Measurements from ENCODE around the gene LARP1.
A peak's percentile ranks its signal among the peaks of the same experiment; 100 is the strongest.

LARP1 gene

GRCh38 chr5:154788212-154788611, 33.0 kb downstream of the LARP1 start:
- H3K9me3 Mint-ChIP-seq, result no peaks in the 10 kb centered on the region
- H3K4me1 Mint-ChIP-seq, result peaks cover 64% of the 10 kb centered on the region
- DNase-seq (no peak), ATAC-seq (no peak)
- peak overlapping the region; percentile 94 to 96 for H3K27ac Mint-ChIP-seq
- peak overlapping the region in 1 of 2 donors; percentile 11 for H3K4me3 Mint-ChIP-seq
- no peaks in the 10 kb centered on the region for H3K27me3 Mint-ChIP-seq

- Mint-ChIP-seq H3K9me3 (no peaks in the 10 kb centered on the region), H3K4me1 (peaks cover 36% of the 10 kb centered on the region), H3K4me3 (no peak overlapping the region), H3K27ac (no peak overlapping the region), H3K27me3 (no peaks in the 10 kb centered on the region)
- DNase-seq (no peak), ATAC-seq (no peak)
Measured at GRCh38 chr5:154791535-154791934, 36.4 kb downstream of the LARP1 start.

GRCh38 chr5:154793599-154794524, 38.7 kb downstream of the LARP1 start:
- Mint-ChIP-seq H3K4me3 (no peak overlapping the region), H3K9me3 (no peaks in the 10 kb centered on the region), H3K4me1 (peaks cover 27% of the 10 kb centered on the region), H3K27me3 (no peaks in the 10 kb centered on the region), H3K27ac (peak overlapping the region in 1 of 2 donors; percentile 20)
- DNase-seq, result no peak
- ATAC-seq, result peak; percentile 43

GRCh38 chr5:154794525-154795234, 39.5 kb downstream of the LARP1 start:
- ATAC-seq, result no peak
- Mint-ChIP-seq H3K9me3 (no peaks in the 10 kb centered on the region), H3K27ac (no peak overlapping the region), H3K4me1 (peaks cover 35% of the 10 kb centered on the region), H3K4me3 (no peak overlapping the region), H3K27me3 (no peaks in the 10 kb centered on the region)
- DNase-seq, result no peak

GRCh38 chr5:154795235-154795596, 40.0 kb downstream of the LARP1 start:
- no peak overlapping the region for H3K4me3 Mint-ChIP-seq
- H3K4me1 Mint-ChIP-seq, result peaks cover 36% of the 10 kb centered on the region
- no peaks in the 10 kb centered on the region for H3K9me3 Mint-ChIP-seq
- DNase-seq (no peak), ATAC-seq (no peak)
- no peak overlapping the region for H3K27ac Mint-ChIP-seq
- no peaks in the 10 kb centered on the region for H3K27me3 Mint-ChIP-seq

- Mint-ChIP-seq H3K4me3 (no peak overlapping the region), H3K27ac (no peak overlapping the region), H3K4me1 (peaks cover 34% of the 10 kb centered on the region), H3K9me3 (no peaks in the 10 kb centered on the region), H3K27me3 (no peaks in the 10 kb centered on the region)
- ATAC-seq (no peak), DNase-seq (no peak)
Measured at GRCh38 chr5:154797762-154798161, 42.6 kb downstream of the LARP1 start.

- Mint-ChIP-seq H3K27ac (no peak overlapping the region), H3K27me3 (no peaks in the 10 kb centered on the region), H3K4me3 (no peak overlapping the region), H3K4me1 (peaks cover 34% of the 10 kb centered on the region), H3K9me3 (no peaks in the 10 kb centered on the region)
- ATAC-seq, result no peak
- no peak for DNase-seq
Measured at GRCh38 chr5:154800582-154800981, 45.4 kb downstream of the LARP1 start.

- DNase-seq, result no peak
- H3K9me3 Mint-ChIP-seq, result no peaks in the 10 kb centered on the region
- H3K4me3 Mint-ChIP-seq, result no peak overlapping the region
- H3K27me3 Mint-ChIP-seq, result no peaks in the 10 kb centered on the region
- peak overlapping the region in 1 of 2 donors; percentile 87 for H3K27ac Mint-ChIP-seq
- ATAC-seq, result no peak
- peaks cover 34% of the 10 kb centered on the region for H3K4me1 Mint-ChIP-seq
Measured at GRCh38 chr5:154801083-154801482, 45.9 kb downstream of the LARP1 start.

GRCh38 chr5:154802050-154802449, 46.9 kb downstream of the LARP1 start:
- ATAC-seq, result no peak
- no peak overlapping the region for H3K27ac Mint-ChIP-seq

GRCh38 chr5:154806176-154806575, 51.0 kb downstream of the LARP1 start:
- Mint-ChIP-seq H3K27ac (no peak overlapping the region), H3K4me3 (no peak overlapping the region), H3K27me3 (no peaks in the 10 kb centered on the region), H3K4me1 (peaks cover 3% of the 10 kb centered on the region), H3K9me3 (no peaks in the 10 kb centered on the region)
- DNase-seq (no peak), ATAC-seq (no peak)

More at GRCh38 chr5:154802050-154802449, 46.9 kb downstream of the LARP1 start:
- Mint-ChIP-seq H3K27me3 (no peaks in the 10 kb centered on the region), H3K9me3 (no peaks in the 10 kb centered on the region), H3K4me1 (peaks cover 25% of the 10 kb centered on the region), H3K4me3 (no peak overlapping the region)
- DNase-seq, result no peak

GRCh38 chr5:154811239-154811638, 56.1 kb downstream of the LARP1 start:
- no peak overlapping the region for H3K4me3 Mint-ChIP-seq
- H3K4me1 Mint-ChIP-seq, result peaks cover 50% of the 10 kb centered on the region
- ATAC-seq (no peak), DNase-seq (no peak)
- H3K27me3 Mint-ChIP-seq, result no peaks in the 10 kb centered on the region
- no peaks in the 10 kb centered on the region for H3K9me3 Mint-ChIP-seq
- H3K27ac Mint-ChIP-seq, result peak overlapping the region in 1 of 2 donors; percentile 64

GRCh38 chr5:154811653-154812465, 56.7 kb downstream of the LARP1 start:
- peak; percentile 81 for ATAC-seq
- H3K4me1 Mint-ChIP-seq, result peaks cover 56% of the 10 kb centered on the region
- no peak overlapping the region for H3K4me3 Mint-ChIP-seq
- H3K27me3 Mint-ChIP-seq, result no peaks in the 10 kb centered on the region
- peak overlapping the region in 1 of 2 donors; percentile 62 for H3K27ac Mint-ChIP-seq
- peak; percentile 35 to 53 for DNase-seq
- no peaks in the 10 kb centered on the region for H3K9me3 Mint-ChIP-seq

GRCh38 chr5:154813158-154813557, 58.0 kb downstream of the LARP1 start:
- peaks cover 58% of the 10 kb centered on the region for H3K4me1 Mint-ChIP-seq
- ATAC-seq (no peak), DNase-seq (no peak)
- H3K27me3 Mint-ChIP-seq, result no peaks in the 10 kb centered on the region
- no peak overlapping the region for H3K4me3 Mint-ChIP-seq
- no peaks in the 10 kb centered on the region for H3K9me3 Mint-ChIP-seq
- peak overlapping the region in 1 of 2 donors; percentile 54 for H3K27ac Mint-ChIP-seq

- peaks cover 60% of the 10 kb centered on the region for H3K4me1 Mint-ChIP-seq
Measured at GRCh38 chr5:154813736-154814135, 58.6 kb downstream of the LARP1 start.

GRCh38 chr5:154815025-154815424, 59.8 kb downstream of the LARP1 start:
- Mint-ChIP-seq H3K9me3 (no peaks in the 10 kb centered on the region), H3K4me1 (peaks cover 64% of the 10 kb centered on the region), H3K27me3 (no peaks in the 10 kb centered on the region), H3K27ac (peak overlapping the region in 1 of 2 donors; percentile 78), H3K4me3 (no peak overlapping the region)
- DNase-seq, result no peak
- no peak for ATAC-seq

More at GRCh38 chr5:154813736-154814135, 58.6 kb downstream of the LARP1 start:
- peak overlapping the region; percentile 80 to 86 for H3K27ac Mint-ChIP-seq
- H3K4me3 Mint-ChIP-seq, result no peak overlapping the region
- no peaks in the 10 kb centered on the region for H3K27me3 Mint-ChIP-seq
- H3K9me3 Mint-ChIP-seq, result no peaks in the 10 kb centered on the region
- DNase-seq (no peak), ATAC-seq (peak; percentile 49)
